Measurements from ENCODE around the gene GINS3. TPM values are rescaled to one million over a fixed set of nuclear protein-coding genes. Genes with fewer than 3 reads are reported as not detected.

Gene GINS3
- total and polyA plus RNA-seq, 12 donors = 7.6 to 25.2 (median 10.5) TPM

GRCh38 chr16:58361726-58362125 is 30.5 kb upstream of the GINS3 start:
- TF ChIP-seq CTCF (IDR thresholded peaks at IDR 0.05) = no peak
- no peak for TF ChIP-seq POLR2A (IDR thresholded peaks at IDR 0.05)
- no peaks in the 10 kb centered on the region for H3K27me3 ChIP-seq
- no peaks in the 10 kb centered on the region for H3K36me3 ChIP-seq (replicated peaks in 1 of 2)
- H3K27ac ChIP-seq = no peak overlapping the region
- H3K9me3 ChIP-seq (replicated peaks in 1 of 3) = no peaks in the 10 kb centered on the region
- no peaks in the 10 kb centered on the region for H3K4me1 ChIP-seq (replicated peaks in 1 of 2)
- H3K4me3 ChIP-seq = no peak overlapping the region
- no peak for DNase-seq
- intact Hi-C loops (cut with DNase I) = no loop called here

- TF ChIP-seq CTCF (IDR thresholded peaks at IDR 0.05) = no peak
- TF ChIP-seq POLR2A (IDR thresholded peaks at IDR 0.05) = no peak
- Histone ChIP-seq H3K27ac (no peak overlapping the region), H3K27me3 (no peaks in the 10 kb centered on the region), H3K4me3 (no peak overlapping the region), H3K4me1 (replicated peaks in 1 of 2) (no peaks in the 10 kb centered on the region), H3K9me3 (replicated peaks in 1 of 3) (no peaks in the 10 kb centered on the region), H3K36me3 (replicated peaks in 1 of 2) (no peaks in the 10 kb centered on the region)
- DNase-seq = no peak
- WGBS, 4 donors = 89 to 100% (median 90%) methylated on average over 3 of the region's 3 CpGs
- intact Hi-C loops (cut with DNase I) = no loop called here
Measured at GRCh38 chr16:58363746-58364393, 28.4 kb upstream of the GINS3 start.

- no peaks in the 10 kb centered on the region for H3K27me3 ChIP-seq
- no peak overlapping the region for H3K4me3 ChIP-seq
- TF ChIP-seq POLR2A (IDR thresholded peaks at IDR 0.05) (no peak), CTCF (IDR thresholded peaks at IDR 0.05) (no peak)
- H3K36me3 ChIP-seq (replicated peaks in 1 of 2) = no peaks in the 10 kb centered on the region
- H3K27ac ChIP-seq = no peak overlapping the region
- 65 to 77% (median 69%) methylated on average over 2 of the region's 2 CpGs for WGBS, 4 donors
- no peaks in the 10 kb centered on the region for H3K4me1 ChIP-seq (replicated peaks in 1 of 2)
- H3K9me3 ChIP-seq (replicated peaks in 1 of 3) = no peaks in the 10 kb centered on the region
- no peak for DNase-seq
- intact Hi-C loops (cut with DNase I) = no loop called here
Measured at GRCh38 chr16:58365623-58366022, 26.6 kb upstream of the GINS3 start.

- intact Hi-C loops (cut with DNase I) = no loop called here
- Histone ChIP-seq H3K36me3 (replicated peaks in 1 of 2) (no peaks in the 10 kb centered on the region), H3K27me3 (no peaks in the 10 kb centered on the region), H3K27ac (no peak overlapping the region), H3K4me3 (no peak overlapping the region), H3K9me3 (replicated peaks in 1 of 3) (no peaks in the 10 kb centered on the region), H3K4me1 (replicated peaks in 1 of 2) (no peaks in the 10 kb centered on the region)
- no peak for TF ChIP-seq CTCF (IDR thresholded peaks at IDR 0.05)
- no peak for TF ChIP-seq POLR2A (IDR thresholded peaks at IDR 0.05)
- DNase-seq = no peak
- WGBS, 4 donors = 67 to 75% (median 70%) methylated on average over 5 of the region's 5 CpGs
Measured at GRCh38 chr16:58366247-58367031, 25.8 kb upstream of the GINS3 start.

Measured in adrenal gland (tissue), 12 donors.